HG03520 (cell line): ENCODE measurements around the gene PVALB.
"Not testable (repeated sequence)": the region's sequence is repeated elsewhere in the genome, so short reads cannot be mapped to it uniquely, and the experiment has no call there.

ENCODE experiments used
- ATAC-seq: cut with Tn5 transposase; IDR thresholded peaks from one replicate; pipeline ENCODE4 v1.9.1; 2021; ENCODE audit warnings: mild to moderate bottlenecking, moderate library complexity; ENCODE audit not compliant: unreplicated experiment

Gene PVALB

DNA sequence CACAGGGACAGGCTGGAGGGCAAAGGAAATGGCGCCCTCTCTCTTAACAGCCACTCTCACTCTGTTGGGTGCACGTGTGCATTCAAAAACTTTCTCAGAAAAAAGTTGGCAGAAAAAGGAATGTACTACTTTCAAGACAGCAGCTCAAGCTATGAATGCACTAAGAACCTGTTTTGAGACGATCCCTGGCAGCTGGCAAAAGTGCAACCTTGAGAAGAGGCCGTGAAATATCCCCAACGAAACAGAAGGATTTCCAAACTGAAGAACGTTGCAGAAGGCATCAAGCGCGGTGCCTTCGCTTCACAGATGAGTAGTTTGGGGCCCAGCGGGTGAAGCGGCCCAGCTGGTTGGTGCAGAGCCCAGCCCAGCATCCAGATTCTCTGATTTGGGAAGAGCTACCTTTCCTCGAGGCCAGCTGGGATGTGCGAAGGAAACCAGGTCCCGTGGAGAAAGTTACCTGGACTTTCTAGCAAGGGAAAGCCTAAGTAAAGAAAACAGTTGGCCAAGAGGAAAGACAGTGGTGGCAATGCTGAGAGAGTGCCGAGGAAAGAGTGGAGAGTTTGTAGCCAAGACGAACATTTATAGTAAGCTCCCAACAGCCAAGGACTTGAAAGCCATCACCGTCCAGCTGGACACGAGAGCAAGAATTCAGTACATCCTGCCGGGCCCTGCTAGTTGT is 57.2 kb downstream of the PVALB start:
- ATAC-seq, result no peak

DNA sequence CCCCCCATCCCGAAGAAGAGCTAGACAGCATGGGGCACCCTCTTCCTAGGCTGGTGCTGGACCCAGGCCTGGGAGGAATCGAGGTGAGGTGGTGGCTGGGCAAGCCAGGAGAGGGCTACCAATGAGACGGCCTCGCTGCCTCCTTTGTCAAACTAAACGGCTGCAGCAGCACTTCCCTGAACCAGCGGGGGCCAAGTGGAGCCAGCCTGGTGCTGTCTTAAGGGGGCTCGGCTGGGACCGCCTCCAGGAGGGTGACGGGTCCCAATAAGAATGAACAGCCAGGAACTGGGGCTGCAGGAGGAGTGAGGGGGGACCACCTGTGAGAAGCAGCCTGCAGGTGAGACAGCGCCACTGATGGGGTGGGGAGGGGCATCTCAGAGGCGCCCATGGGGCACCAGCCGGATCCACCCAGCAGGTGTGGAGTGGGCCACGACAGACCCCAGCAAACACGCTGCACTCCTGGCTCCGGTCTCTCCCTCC is 58.0 kb downstream of the PVALB start:
- no peak for ATAC-seq

DNA sequence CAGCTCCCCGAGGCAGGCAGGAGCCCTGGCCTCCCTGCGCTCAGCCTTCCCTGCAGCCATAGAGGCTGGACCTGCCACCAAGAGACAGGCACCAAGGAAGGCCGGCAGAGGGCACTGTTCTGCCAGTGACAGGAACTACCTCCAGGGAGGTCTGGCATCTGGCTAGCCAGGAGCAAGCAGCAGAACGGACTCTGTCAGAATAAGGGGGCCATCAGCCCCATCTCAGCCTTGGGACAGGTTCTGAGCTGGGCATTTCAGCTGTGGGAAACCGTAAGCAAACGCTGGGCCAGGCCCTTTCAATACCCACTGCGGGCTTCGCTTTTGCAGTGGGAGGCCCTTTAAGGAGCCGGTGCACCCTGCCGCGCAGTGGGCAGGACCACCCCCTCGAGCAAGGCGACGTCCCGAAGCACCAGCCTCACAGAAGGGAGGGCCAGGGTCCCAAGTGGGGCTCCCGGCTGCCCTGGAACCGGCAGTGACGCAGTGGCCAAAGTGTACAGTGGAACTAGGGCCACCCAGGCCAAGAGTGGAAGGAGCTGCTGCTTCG is 59.1 kb downstream of the PVALB start:
- ATAC-seq, result no peak

DNA sequence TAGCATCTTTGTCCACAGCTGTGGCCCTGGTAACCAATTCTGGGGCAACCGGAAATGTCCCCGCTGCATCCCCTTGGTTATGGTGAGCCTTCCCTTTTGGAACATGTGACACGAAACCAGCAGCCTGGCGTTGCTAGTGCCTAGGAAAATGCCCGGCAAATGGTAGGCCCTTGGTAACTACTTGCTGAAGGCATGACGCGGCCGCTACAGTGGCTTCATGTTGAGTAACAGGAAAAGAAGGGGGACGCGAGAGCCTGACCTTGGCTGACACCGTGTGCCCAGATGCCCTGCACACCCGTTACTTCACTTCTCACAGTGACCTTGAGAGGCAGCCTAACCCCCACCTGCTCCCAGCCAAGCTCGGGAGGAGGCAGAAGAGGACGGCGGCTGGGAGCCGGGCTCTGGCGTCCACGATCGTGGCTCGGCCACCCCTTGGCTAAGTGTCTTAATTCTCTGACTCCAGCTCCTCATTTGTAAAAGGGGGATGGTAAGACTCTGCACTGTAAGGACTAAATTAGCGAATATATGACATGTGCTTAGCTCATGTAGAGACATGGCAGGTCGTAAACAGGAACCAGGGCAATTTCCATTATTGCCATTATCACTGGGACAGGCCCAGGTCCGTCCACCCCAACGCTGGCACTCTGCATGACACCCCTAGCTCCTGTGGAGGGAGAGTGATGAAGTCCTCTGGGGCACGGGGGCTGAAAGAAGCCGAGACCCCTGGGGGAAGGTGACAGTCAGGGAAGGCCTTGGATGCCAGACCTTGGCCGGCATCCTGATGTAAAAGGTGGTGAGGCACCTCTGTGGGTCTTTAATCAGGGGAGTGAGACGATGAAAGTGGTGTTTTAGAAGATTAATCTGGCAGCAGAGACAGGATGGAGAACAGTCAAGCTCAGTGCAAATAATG is 59.8 kb downstream of the PVALB start:
- no peak for ATAC-seq

DNA sequence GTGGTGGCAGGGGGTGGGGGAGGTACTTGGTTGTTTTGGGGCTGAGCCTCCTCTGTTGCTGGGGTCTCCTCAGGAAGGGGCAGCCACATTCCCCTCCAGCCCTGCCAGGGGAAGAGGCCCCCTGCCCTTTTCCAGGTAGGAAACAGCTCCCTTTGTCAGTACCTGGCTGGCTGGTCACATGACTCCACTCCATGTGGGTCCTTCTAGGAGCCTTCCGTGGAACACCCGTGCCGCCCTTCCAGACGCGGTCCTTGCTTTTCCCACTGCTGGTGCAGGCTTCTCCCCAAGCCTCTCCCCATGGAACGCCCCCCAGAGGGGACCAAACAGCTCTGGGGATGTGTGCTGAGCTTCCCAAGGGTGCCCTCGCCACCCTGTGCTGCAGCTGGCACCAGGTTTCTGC is 60.8 kb downstream of the PVALB start:
- ATAC-seq, result no peak

DNA sequence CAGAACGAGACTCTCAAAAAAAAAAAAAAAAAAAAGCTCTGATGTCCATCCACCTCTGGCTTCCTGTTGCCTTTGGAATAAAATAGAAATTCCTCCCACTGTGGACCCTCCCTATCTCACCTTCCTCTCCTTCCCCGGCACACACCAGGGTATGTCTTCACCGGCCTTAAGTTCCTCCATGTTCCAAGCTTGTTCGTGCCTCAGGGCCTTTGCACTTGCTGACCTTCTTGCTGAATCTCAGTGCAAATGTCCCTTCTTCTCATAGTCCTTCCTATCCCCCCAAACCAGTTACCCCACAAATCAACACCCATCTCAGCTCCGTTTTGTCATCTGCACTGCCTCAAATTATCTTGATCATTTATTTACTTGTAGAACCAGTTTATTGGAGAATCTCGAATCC is 61.5 kb downstream of the PVALB start:
- ATAC-seq, result no peak

DNA sequence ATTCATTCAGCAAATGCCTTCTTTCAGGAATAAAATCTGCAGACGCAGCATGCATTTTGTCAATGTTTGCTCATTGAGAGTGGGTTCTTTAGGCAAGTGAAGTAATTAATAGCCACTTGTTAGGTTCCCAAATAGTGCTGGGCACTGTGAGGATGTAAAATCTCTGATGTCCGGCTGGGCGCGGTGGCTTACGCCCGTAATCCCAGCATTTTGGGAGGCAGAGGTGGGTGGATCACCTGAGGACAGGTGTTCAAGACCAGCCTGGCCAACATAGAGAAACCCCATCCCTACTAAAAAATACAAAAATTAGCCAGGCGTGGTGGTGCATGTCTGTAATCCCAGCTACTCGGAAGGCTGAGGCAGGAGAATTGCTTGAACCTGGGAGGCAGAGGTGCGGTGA is 62.0 kb downstream of the PVALB start:
- not testable (repeated sequence) for ATAC-seq

DNA sequence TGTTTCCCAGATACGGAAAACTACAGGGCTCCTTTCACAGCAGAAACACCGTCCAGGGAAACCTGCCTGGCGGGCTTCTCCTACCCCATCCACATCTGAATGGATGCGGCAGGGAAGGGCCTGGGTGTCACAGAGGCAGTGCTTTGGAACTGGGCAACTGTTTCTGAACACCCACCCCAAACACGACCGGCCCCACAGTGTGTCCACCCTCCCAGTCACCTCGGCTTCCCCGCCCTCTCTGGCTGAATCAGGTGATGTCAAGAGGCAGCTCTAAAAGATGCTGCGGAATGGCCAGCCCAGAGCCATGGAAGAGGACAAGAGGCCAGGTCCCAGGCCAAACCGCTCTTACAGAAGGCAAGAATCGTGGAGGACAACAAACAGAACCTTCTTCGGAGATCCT is 62.9 kb downstream of the PVALB start:
- ATAC-seq, result no peak

DNA sequence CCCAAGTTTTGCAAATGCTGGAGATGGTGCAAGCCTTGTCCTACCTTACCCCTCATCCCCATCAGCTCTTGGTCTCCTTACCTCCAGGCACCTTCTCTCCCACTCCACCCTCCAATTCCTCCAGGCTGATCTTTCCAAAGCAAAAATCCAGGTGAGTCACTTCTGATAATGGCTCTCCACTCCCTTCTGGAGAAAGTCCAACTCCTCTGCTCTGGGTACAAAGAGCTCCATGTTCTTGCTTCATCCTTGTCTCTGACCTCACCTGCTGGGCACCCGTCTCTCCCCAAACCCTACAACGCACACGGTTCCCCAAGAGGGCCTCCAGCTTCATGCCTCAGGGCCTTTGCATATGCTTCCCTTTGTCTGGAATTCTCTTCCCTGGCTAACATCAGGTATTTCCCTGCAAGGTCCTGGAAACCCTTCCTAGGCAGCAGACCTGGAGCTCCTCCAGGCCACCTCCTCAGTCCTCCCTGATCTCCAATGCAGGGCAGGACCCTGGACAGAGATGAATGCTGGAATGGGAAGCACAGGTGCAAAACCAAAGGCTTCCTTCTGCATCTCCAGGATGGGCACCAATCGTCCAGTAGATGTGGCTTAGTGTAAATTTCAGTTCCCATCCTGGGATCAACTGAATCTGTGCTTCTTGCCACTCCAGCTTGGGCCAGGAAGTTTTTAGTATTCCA is 63.6 kb downstream of the PVALB start:
- no peak for ATAC-seq
